ENCODE results near the gene DAGLB. TPM values are rescaled to one million over a fixed set of nuclear protein-coding genes. Genes with fewer than 3 reads are reported as not detected.

DAGLB gene
- total and polyA plus RNA-seq, 9 donors, result 10.1 to 14.0 (median 10.9) TPM

DNA sequence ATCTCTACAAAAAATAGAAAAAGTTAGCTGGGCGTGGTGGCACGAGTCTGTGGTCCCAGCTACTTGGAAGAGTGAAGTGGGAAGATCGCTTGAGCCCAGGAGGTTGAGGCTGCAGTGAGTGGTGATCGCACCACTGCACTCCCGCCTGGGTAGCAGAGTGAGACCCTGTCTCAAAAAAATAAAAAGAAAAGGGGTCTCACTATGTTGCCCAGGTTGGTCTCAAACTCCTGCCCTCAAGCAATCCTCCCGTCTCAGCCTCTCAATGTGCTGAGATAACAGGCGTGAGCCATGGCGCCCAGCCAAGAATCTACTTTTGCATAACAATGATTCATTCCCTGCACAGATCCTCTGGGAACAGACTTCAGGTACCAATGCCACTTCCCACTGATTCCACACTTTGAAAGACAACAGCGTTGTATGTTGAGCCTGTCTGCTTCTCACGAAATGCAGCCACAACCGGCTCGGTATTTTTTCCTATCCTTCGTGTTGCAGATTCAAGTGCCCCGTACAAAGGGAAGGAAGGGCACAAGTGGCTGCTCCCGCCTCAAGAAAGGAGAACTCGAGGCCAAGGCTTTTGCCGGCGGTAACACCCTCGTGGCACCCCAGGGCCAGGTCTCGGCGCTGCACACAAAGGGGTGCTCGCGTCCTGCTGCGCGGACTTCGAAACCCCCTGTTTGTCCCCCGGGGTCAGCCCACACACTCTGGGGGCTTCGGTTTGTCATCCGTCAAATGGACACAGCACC, 745 bp downstream of the DAGLB start:
- H3K27me3 ChIP-seq (ENCODE audit: control insufficient read depth, insufficient read depth, low read length), result no peaks in the 10 kb centered on the region
- DNase-seq, result peak; percentile 68
- peak overlapping the region; percentile 89 for H3K27ac ChIP-seq (ENCODE audit: low read length)
- peaks cover 11% of the 10 kb centered on the region for H3K4me1 ChIP-seq (ENCODE audit: control insufficient read depth, insufficient read depth, low read length)
- H3K4me3 ChIP-seq (ENCODE audit: low read length), result peak overlapping the region; percentile 90
- 10% methylated on average over 28 of the region's 29 CpGs for WGBS (ENCODE audit: insufficient coverage)
- peaks cover 26% of the 10 kb centered on the region for H3K36me3 ChIP-seq (ENCODE audit: control insufficient read depth, insufficient read depth, low read length)
- H3K9me3 ChIP-seq (replicated peaks; ENCODE audit: control insufficient read depth, low read depth, low read length), result no peaks in the 10 kb centered on the region

DNA sequence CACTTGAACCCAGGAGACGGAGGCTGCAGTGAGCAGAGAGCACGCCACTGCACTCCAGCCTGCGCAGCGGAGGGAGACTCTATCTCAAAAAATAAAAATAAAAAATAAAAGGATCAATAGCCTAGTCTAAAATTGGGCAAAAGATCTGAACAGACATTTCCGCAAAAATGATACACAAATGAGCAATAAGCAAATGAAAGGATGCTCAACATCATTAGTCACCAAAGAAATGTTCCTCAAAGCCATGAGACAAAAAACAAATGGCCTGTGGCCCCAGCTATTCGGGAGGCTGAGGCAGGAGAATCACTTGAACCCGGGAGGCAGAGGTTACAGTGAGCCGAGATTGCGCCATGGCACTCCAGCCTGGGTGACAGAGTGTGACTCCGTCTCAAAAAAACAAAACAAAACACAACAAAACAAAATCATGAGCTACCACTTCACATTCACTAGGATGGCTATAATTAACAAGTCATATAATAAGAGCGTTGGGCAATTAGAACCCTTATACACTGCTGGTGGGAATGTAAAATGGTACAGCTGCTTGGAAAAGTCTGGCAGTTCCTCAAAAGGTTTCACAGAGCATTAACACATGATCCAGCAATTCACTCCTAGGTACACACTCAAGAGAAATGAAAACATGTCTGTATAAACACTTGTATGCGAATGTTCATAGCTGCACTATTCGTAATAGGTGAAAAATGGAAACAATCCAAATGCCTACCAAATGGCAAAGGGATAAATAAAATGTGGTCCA, 3.1 kb downstream of the DAGLB start:
- H3K9me3 ChIP-seq (replicated peaks; ENCODE audit: control insufficient read depth, low read depth, low read length), result no peaks in the 10 kb centered on the region
- no peak overlapping the region for H3K27ac ChIP-seq (ENCODE audit: low read length)
- no peaks in the 10 kb centered on the region for H3K27me3 ChIP-seq (ENCODE audit: control insufficient read depth, insufficient read depth, low read length)
- no peak for DNase-seq
- H3K4me3 ChIP-seq (ENCODE audit: low read length), result no peak overlapping the region
- H3K36me3 ChIP-seq (ENCODE audit: control insufficient read depth, insufficient read depth, low read length), result peaks cover 26% of the 10 kb centered on the region
- H3K4me1 ChIP-seq (ENCODE audit: control insufficient read depth, insufficient read depth, low read length), result peaks cover 11% of the 10 kb centered on the region
- 100% methylated on average over 4 of the region's 13 CpGs for WGBS (ENCODE audit: insufficient coverage)

DNA sequence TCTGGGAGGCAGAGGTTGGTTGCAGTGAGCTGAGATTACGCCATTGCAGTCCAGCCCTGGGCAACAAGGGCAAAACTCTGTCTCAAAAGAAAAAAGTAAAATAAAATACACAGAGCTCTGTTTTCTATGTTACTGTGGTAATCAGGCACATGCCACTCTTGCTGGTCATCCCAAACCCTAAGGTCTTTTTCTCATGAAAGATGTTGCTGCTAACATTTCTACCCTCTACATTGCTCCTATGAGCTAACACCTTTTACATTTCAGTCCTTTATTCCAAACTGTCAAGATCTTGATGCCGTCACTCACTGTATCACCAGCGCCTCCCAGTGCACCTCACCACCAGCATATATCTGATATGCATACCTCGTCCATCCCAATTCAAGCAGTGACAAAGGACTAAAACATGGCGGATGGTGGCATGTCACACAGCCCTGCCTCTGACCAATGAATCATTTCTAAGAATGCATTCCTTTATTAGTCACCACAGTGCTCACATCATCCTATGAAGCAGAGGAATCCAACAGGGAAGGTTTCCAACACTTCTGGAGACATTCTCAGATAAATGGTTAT, 4.3 kb downstream of the DAGLB start:
- 98% methylated on average over 4 of the region's 5 CpGs for WGBS (ENCODE audit: insufficient coverage)
- no peaks in the 10 kb centered on the region for H3K9me3 ChIP-seq (replicated peaks; ENCODE audit: control insufficient read depth, low read depth, low read length)
- H3K4me1 ChIP-seq (ENCODE audit: control insufficient read depth, insufficient read depth, low read length), result peaks cover 23% of the 10 kb centered on the region
- no peak overlapping the region for H3K4me3 ChIP-seq (ENCODE audit: low read length)
- H3K27ac ChIP-seq (ENCODE audit: low read length), result no peak overlapping the region
- H3K27me3 ChIP-seq (ENCODE audit: control insufficient read depth, insufficient read depth, low read length), result no peaks in the 10 kb centered on the region
- H3K36me3 ChIP-seq (ENCODE audit: control insufficient read depth, insufficient read depth, low read length), result peaks cover 30% of the 10 kb centered on the region
- no peak for DNase-seq

DNA sequence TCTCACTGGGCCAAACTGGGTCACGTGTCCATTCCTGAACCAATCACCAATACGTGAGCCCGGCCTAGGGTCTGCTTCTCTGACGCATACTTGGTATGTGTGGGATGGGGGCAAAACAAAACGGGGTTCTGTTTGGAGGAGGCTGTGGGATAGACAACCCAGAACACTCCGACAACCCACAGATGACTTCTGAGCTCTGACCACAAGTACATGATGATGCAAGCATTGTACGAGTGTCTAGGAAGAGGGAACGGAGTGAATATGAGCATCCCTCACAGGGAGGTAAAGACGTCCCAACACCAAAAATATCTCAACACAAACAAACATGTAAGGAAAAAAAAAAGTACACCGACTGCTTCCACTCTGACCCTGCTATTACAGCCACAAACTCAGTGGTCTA, 5.6 kb downstream of the DAGLB start:
- Histone ChIP-seq H3K4me3 (ENCODE audit: low read length) (no peak overlapping the region), H3K27me3 (ENCODE audit: control insufficient read depth, insufficient read depth, low read length) (no peaks in the 10 kb centered on the region), H3K9me3 (replicated peaks; ENCODE audit: control insufficient read depth, low read depth, low read length) (no peaks in the 10 kb centered on the region), H3K27ac (ENCODE audit: low read length) (no peak overlapping the region), H3K36me3 (ENCODE audit: control insufficient read depth, insufficient read depth, low read length) (peaks cover 30% of the 10 kb centered on the region), H3K4me1 (ENCODE audit: control insufficient read depth, insufficient read depth, low read length) (peaks cover 25% of the 10 kb centered on the region)
- no peak for DNase-seq
- WGBS (ENCODE audit: insufficient coverage), result no CpG with 5 or more reads among the region's 10 CpGs

DNA sequence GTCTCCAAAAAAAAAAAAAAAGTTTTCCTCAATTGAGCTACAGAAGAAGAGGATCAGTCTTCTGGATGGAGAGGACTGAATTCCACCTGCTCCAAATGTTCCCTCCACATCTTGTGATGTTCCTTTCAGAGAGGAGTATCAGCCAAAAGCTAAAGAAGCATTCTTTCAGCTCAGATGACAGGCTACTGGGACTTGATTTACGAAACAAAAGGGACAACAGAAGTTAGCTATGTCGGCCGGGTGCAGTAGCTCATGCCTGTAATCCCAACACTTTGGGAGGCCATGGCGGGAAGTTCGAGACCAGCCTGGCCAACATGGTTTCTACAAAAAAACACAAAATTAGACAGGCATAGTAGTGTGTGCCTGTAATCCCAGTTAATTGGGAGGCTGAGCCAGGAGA, 7.4 kb downstream of the DAGLB start:
- Histone ChIP-seq H3K27ac (ENCODE audit: low read length) (no peak overlapping the region), H3K36me3 (ENCODE audit: control insufficient read depth, insufficient read depth, low read length) (peaks cover 27% of the 10 kb centered on the region), H3K9me3 (replicated peaks; ENCODE audit: control insufficient read depth, low read depth, low read length) (no peaks in the 10 kb centered on the region), H3K4me1 (ENCODE audit: control insufficient read depth, insufficient read depth, low read length) (peaks cover 22% of the 10 kb centered on the region), H3K27me3 (ENCODE audit: control insufficient read depth, insufficient read depth, low read length) (no peaks in the 10 kb centered on the region), H3K4me3 (ENCODE audit: low read length) (no peak overlapping the region)
- WGBS (ENCODE audit: insufficient coverage), result 70% methylated on average over 3 of the region's 5 CpGs
- DNase-seq, result no peak

DNA sequence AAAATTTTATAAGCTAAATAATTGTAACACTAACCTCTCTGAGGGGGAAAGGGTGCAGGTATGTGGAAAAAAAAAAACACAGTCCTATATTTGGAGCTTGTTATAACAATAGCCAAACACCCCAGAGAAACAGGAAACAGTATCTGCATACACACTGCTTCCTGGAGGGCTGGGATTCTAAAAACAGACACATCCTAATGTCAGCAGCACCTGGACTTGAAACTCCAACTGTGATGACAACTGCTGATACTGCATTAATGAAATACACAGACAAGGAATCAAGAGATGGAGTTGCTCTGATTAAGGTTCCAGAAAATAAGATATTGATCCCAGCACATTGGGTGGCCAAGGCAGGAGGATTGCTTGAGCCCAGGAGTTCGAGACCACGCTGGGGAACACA, 9.3 kb downstream of the DAGLB start:
- Histone ChIP-seq H3K4me1 (ENCODE audit: control insufficient read depth, insufficient read depth, low read length) (peaks cover 23% of the 10 kb centered on the region), H3K36me3 (ENCODE audit: control insufficient read depth, insufficient read depth, low read length) (peaks cover 18% of the 10 kb centered on the region)

DNA sequence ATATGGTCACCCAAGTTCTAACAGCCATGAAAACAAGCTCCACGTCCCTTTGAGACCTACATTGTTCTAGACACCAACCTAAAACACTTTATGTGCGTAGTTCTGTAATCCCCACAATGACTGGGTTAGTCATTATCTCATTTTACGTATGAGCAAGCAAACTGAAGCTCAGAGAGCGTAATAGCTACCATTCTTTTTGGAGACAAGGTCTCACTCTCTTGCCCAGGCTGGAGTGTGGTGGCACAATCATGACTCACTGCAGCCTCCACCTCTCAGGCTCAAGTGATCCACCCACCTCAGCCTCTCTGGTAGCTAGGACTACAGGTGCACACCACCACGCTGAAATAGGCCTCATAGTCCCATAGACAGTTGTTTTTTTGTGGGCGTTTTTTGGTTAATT, 10.5 kb downstream of the DAGLB start:
- Histone ChIP-seq H3K27ac (ENCODE audit: low read length) (peak overlapping the region; percentile 29), H3K4me1 (ENCODE audit: control insufficient read depth, insufficient read depth, low read length) (peaks cover 23% of the 10 kb centered on the region)
- DNase-seq, result no peak

More for the DNA sequence above, 9.3 kb downstream of the DAGLB start:
- Histone ChIP-seq H3K9me3 (replicated peaks; ENCODE audit: control insufficient read depth, low read depth, low read length) (no peaks in the 10 kb centered on the region), H3K27me3 (ENCODE audit: control insufficient read depth, insufficient read depth, low read length) (no peaks in the 10 kb centered on the region), H3K4me3 (ENCODE audit: low read length) (no peak overlapping the region), H3K27ac (ENCODE audit: low read length) (peak overlapping the region; percentile 72)
- WGBS (ENCODE audit: insufficient coverage), result 79% methylated on average over 2 of the region's 2 CpGs
- peak; percentile 69 for DNase-seq

DNA sequence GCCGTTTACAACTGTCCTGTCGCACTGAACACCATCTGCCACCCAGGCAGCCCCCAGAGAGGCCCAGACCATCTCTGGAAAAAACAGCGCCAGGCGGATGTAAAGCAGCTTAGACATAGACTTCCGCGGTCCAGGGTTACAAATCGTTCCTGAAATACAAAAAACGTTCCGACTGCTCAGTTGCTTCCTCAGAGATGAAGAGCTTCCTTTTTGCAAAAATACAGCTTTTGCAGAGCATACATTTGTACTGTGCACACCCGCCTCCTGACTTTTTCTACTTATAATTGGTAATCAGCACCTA, 11.4 kb downstream of the DAGLB start:
- 64% methylated on average over 9 of the region's 10 CpGs for WGBS (ENCODE audit: insufficient coverage)
- H3K4me3 ChIP-seq (ENCODE audit: low read length), result no peak overlapping the region
- H3K27ac ChIP-seq (ENCODE audit: low read length), result peak overlapping the region; percentile 77
- H3K36me3 ChIP-seq (ENCODE audit: control insufficient read depth, insufficient read depth, low read length), result peaks cover 21% of the 10 kb centered on the region
- no peaks in the 10 kb centered on the region for H3K27me3 ChIP-seq (ENCODE audit: control insufficient read depth, insufficient read depth, low read length)
- H3K9me3 ChIP-seq (replicated peaks; ENCODE audit: control insufficient read depth, low read depth, low read length), result no peaks in the 10 kb centered on the region
- peaks cover 23% of the 10 kb centered on the region for H3K4me1 ChIP-seq (ENCODE audit: control insufficient read depth, insufficient read depth, low read length)
- DNase-seq, result peak; percentile 74

More for the DNA sequence above, 10.5 kb downstream of the DAGLB start:
- no peaks in the 10 kb centered on the region for H3K9me3 ChIP-seq (replicated peaks; ENCODE audit: control insufficient read depth, low read depth, low read length)
- 83% methylated on average over 4 of the region's 6 CpGs for WGBS (ENCODE audit: insufficient coverage)
- peaks cover 18% of the 10 kb centered on the region for H3K36me3 ChIP-seq (ENCODE audit: control insufficient read depth, insufficient read depth, low read length)
- no peak overlapping the region for H3K4me3 ChIP-seq (ENCODE audit: low read length)
- no peaks in the 10 kb centered on the region for H3K27me3 ChIP-seq (ENCODE audit: control insufficient read depth, insufficient read depth, low read length)

DNA sequence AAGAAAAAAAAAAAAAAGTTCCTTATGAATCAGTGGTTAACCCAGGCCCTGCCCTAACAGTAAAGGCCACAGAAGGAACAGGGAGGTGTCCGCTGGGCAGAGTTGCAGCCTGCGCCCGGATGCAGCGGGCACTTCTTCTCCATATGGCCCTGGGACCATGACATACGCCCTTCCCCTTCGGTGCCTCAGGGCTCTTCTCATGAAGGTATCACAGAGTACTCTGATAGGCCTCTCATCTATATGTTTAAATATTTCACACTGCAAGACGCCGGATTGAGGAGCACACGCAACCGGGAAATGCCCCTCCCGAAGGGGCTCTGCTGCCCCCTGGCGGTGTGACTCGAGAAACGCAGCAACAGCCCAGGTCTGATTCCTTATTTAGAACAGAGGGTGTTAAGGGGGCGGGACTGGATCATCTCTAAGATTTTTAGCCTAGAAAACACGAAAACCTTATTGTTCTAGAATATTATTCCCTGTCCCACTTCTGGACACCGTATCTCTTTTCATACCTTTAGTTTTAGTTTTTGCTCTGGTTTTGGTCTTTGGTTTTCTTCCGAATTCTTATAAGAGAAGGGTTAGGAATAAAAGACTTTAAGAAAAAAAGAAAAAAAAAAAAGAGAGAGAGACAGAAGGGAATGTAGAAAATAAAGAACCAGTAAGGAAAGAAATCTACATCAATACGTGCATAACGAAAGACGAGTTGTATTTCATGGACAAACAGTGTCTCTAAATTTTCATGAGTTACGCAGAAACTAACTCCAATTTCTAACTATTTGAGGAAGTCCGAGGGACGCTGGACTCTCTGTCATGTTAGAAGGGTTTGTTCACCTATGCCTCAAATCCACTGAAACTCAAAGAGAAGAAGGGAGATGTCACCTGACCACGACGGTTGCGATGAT, 12.0 kb downstream of the DAGLB start:
- 58% methylated on average over 13 of the region's 27 CpGs for WGBS (ENCODE audit: insufficient coverage)
- H3K36me3 ChIP-seq (ENCODE audit: control insufficient read depth, insufficient read depth, low read length), result peaks cover 27% of the 10 kb centered on the region
- peaks cover 23% of the 10 kb centered on the region for H3K4me1 ChIP-seq (ENCODE audit: control insufficient read depth, insufficient read depth, low read length)
- H3K27ac ChIP-seq (ENCODE audit: low read length), result peak overlapping the region; percentile 77
- no peaks in the 10 kb centered on the region for H3K27me3 ChIP-seq (ENCODE audit: control insufficient read depth, insufficient read depth, low read length)
- H3K9me3 ChIP-seq (replicated peaks; ENCODE audit: control insufficient read depth, low read depth, low read length), result no peaks in the 10 kb centered on the region
- no peak overlapping the region for H3K4me3 ChIP-seq (ENCODE audit: low read length)
- DNase-seq, result peak; percentile 86
